Hepatocyte (in vitro differentiated cells): ENCODE data around the gene HOXC4. TPM values are rescaled to one million over a fixed set of nuclear protein-coding genes. Genes with fewer than 3 reads are reported as not detected.

ENCODE experiments used
- DNase-seq: peaks from one replicate; pipeline ENCODE4 v3.0.0-alpha.2; 2016; ENCODE audit warnings: low spot score
- H2AFZ ChIP-seq: fragments of 200-600 bp; sonication (generic); 2 replicates; pipeline ENCODE4 v1.6.0; 2016; ENCODE audit warnings: antibody characterized with exemption, mild to moderate bottlenecking
- H3K27ac ChIP-seq: fragments of 200-600 bp; sonication (generic); 2 replicates; pipeline ENCODE4 v1.5.1; 2016; ENCODE audit warnings: mild to moderate bottlenecking
- H3K27me3 ChIP-seq: fragments of 200-600 bp; sonication (generic); 2 replicates; pipeline ENCODE4 v1.6.1; 2016
- H3K36me3 ChIP-seq: fragments of 200-600 bp; sonication (generic); replicated peaks from 2 replicates; pipeline ENCODE4 v1.5.1; 2016; ENCODE audit warnings: low read depth; ENCODE audit not compliant: insufficient read depth
- H3K4me1 ChIP-seq: fragments of 200-600 bp; sonication (generic); 2 replicates; pipeline ENCODE4 v1.5.1; 2016; ENCODE audit warnings: mild to moderate bottlenecking, moderate library complexity; ENCODE audit not compliant: insufficient read depth
- H3K4me2 ChIP-seq: fragments of 200-600 bp; sonication (generic); 2 replicates; pipeline ENCODE4 v1.6.0; 2016
- H3K4me3 ChIP-seq: fragments of 200-600 bp; sonication (generic); 2 replicates; pipeline ENCODE4 v1.5.1; 2016; ENCODE audit warnings: mild to moderate bottlenecking
- H3K79me2 ChIP-seq: fragments of 200-600 bp; sonication (generic); 2 replicates; pipeline ENCODE4 v1.6.0; 2017; ENCODE audit warnings: mild to moderate bottlenecking
- H3K9me2 ChIP-seq: fragments of 200-600 bp; sonication (generic); replicated peaks from 2 replicates; pipeline ENCODE4 v1.6.0; 2017; ENCODE audit warnings: mild to moderate bottlenecking; ENCODE audit not compliant: insufficient read depth
- H3K9me3 ChIP-seq: fragments of 200-600 bp; sonication (generic); 2 replicates; pipeline ENCODE4 v1.5.1; 2016; ENCODE audit warnings: low read depth, mild to moderate bottlenecking
- H4K20me1 ChIP-seq: fragments of 200-600 bp; sonication (generic); 2 replicates; pipeline ENCODE4 v1.6.0; 2016; ENCODE audit warnings: mild to moderate bottlenecking; ENCODE audit not compliant: insufficient read depth, poor library complexity, severe bottlenecking
- CTCF ChIP-seq: fragments of 200-600 bp; sonication (generic); IDR thresholded peaks from 2 replicates; pipeline ENCODE4 v1.5.1; 2016; ENCODE audit warnings: antibody characterized with exemption, mild to moderate bottlenecking; ENCODE audit not compliant: poor library complexity
- EZH2 ChIP-seq: fragments of 200-600 bp; sonication (generic); IDR thresholded peaks from 2 replicates; pipeline ENCODE4 v1.6.1; 2016; ENCODE audit warnings: antibody characterized with exemption, mild to moderate bottlenecking, borderline replicate concordance
- EZH2phosphoT487 ChIP-seq: fragments of 200-600 bp; sonication (generic); IDR thresholded peaks from one replicate; pipeline ENCODE4 v1.6.1; 2018; ENCODE audit warnings: antibody characterized with exemption, mild to moderate bottlenecking, low read depth, moderate library complexity; ENCODE audit not compliant: unreplicated experiment, severe bottlenecking
- WGBS: methylation state at CpG from one replicate; pipeline ENCODE4 v1.1.6; 2016; ENCODE audit warnings: low lambda C conversion rate; ENCODE audit errors: missing lambda C conversion rate; 5-methylcytosine and 5-hydroxymethylcytosine counted together
- polyA plus RNA-seq: library from polyadenylated mRNA; unstranded; fragments of >200 nt; fragmentation: Nextera tagmentation; extraction: Ambion mirVana; gene quantifications from 2 replicates; pipeline ENCODE4 v1.2.1, GENCODE V29; 2016
- total RNA-seq: library from RNA; depleted of rRNA; stranded (reverse); fragments of >200 nt; gene quantifications from 2 replicates; pipeline ENCODE4 v1.2.3, GENCODE V29; 2014

Gene HOXC4
- total and polyA plus RNA-seq, 2 experiments from 2014 or later, result 2.1 to 4.4 TPM

GRCh38 chr12:54038871-54039414, 14.7 kb upstream of the HOXC4 start:
- peaks cover 14% of the 10 kb centered on the region for H3K4me1 ChIP-seq
- H4K20me1 ChIP-seq, result no peaks in the 10 kb centered on the region
- DNase-seq, result no peak
- no peaks in the 10 kb centered on the region for H3K9me3 ChIP-seq
- TF ChIP-seq EZH2phosphoT487 (no peak), CTCF (no peak), EZH2 (no peak)
- no peaks in the 10 kb centered on the region for H3K79me2 ChIP-seq
- H2AFZ ChIP-seq, result no peak overlapping the region
- H3K27me3 ChIP-seq, result peaks cover 81% of the 10 kb centered on the region
- H3K4me2 ChIP-seq, result no peak overlapping the region
- H3K9me2 ChIP-seq, result no peaks in the 10 kb centered on the region
- H3K4me3 ChIP-seq, result no peak overlapping the region
- WGBS, result 41% methylated on average over 9 of the region's 9 CpGs
- no peaks in the 10 kb centered on the region for H3K36me3 ChIP-seq
- no peak overlapping the region for H3K27ac ChIP-seq

GRCh38 chr12:54039417-54040147, 14.1 kb upstream of the HOXC4 start:
- no peaks in the 10 kb centered on the region for H4K20me1 ChIP-seq
- H3K9me2 ChIP-seq, result no peaks in the 10 kb centered on the region
- 23% methylated on average over 16 of the region's 16 CpGs for WGBS
- H3K9me3 ChIP-seq, result no peaks in the 10 kb centered on the region
- TF ChIP-seq EZH2, result no peak
- TF ChIP-seq EZH2phosphoT487, result no peak
- TF ChIP-seq CTCF, result no peak
- no peak for DNase-seq
- H3K4me2 ChIP-seq, result peak overlapping the region; percentile 2
- H3K36me3 ChIP-seq, result no peaks in the 10 kb centered on the region
- H3K4me1 ChIP-seq, result peaks cover 8% of the 10 kb centered on the region
- no peak overlapping the region for H3K27ac ChIP-seq
- H2AFZ ChIP-seq, result no peak overlapping the region
- H3K4me3 ChIP-seq, result no peak overlapping the region
- no peaks in the 10 kb centered on the region for H3K79me2 ChIP-seq
- peaks cover 81% of the 10 kb centered on the region for H3K27me3 ChIP-seq

- H3K27ac ChIP-seq, result no peak overlapping the region
- DNase-seq, result no peak
Measured at GRCh38 chr12:54040148-54040494, 13.5 kb upstream of the HOXC4 start.

More at GRCh38 chr12:54040148-54040494, 13.5 kb upstream of the HOXC4 start:
- Histone ChIP-seq H3K79me2 (no peaks in the 10 kb centered on the region), H3K4me3 (no peak overlapping the region), H2AFZ (no peak overlapping the region), H4K20me1 (no peaks in the 10 kb centered on the region), H3K4me1 (peaks cover 8% of the 10 kb centered on the region), H3K9me2 (no peaks in the 10 kb centered on the region), H3K9me3 (no peaks in the 10 kb centered on the region), H3K4me2 (no peak overlapping the region), H3K27me3 (peaks cover 81% of the 10 kb centered on the region), H3K36me3 (no peaks in the 10 kb centered on the region)
- TF ChIP-seq EZH2phosphoT487 (no peak), EZH2 (no peak), CTCF (no peak)
- WGBS, result 80% methylated on average over 4 of the region's 4 CpGs
